NCI-H2196 (cell line): ENCODE results near the gene CDK13.
"Not testable (repeated sequence)": the region's sequence is repeated elsewhere in the genome, so short reads cannot be mapped to it uniquely, and the experiment has no call there.

Experiments
- DNase-seq: peaks from one replicate; lab custom pipeline; 2025; ENCODE audit not compliant: unreplicated experiment; lab: John Stamatoyannopoulos, UW

Gene CDK13

GRCh38 chr7:39949971-39950472 is at the start of gene CDK13:
Gene CDK13 (plus strand): TSS chr7:39950256. CDS start chr7:39950642, 386 bp downstream.
- DNase-seq, result peak; percentile 85

GRCh38 chr7:39904077-39904486 is 46.0 kb upstream of the CDK13 start:
- DNase-seq, result no peak

DNA sequence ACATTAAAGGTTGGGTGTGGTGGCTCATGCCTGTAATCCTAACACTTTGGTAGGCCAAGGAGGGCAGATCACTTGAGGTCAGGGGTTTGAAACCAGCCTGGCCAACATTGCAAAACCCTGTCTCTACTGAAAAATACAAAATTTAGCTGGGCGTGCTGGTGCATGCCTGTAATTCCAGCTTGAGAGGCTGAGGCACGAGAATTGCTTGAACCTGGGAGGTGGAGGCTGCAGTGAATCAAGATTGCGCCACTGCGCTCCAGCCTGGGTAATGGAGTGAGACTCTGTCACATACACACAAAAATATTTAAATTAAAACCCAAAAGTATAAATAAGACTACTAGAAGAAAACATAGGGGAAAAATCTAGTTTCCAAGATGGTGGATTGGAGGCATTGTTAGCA is 41.9 kb upstream of the CDK13 start:
- no peak for DNase-seq

- DNase-seq, result no peak
These were observed 41.1 kb upstream of the CDK13 start for GRCh38 chr7:39908973-39909372.

DNA sequence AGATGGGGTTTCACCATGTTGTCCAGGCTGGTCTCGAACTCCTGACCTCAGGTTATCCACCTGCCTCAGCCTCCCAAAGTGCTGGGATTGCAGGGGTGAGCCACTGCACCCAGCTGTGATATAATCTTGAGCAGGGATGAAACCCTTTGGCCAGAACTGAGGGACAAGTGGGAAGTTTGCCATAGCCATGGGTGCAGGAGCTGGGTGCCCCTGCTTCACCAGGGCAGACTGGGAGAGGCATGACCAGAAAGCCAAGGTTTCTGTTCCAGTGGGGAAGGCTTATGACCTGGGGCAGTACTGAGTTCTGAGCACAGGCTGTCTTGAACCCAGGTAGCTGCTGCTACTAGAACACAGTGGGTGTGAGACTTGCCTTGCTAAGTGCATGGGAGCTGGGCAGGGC is 40.5 kb upstream of the CDK13 start:
- DNase-seq, result no peak

DNA sequence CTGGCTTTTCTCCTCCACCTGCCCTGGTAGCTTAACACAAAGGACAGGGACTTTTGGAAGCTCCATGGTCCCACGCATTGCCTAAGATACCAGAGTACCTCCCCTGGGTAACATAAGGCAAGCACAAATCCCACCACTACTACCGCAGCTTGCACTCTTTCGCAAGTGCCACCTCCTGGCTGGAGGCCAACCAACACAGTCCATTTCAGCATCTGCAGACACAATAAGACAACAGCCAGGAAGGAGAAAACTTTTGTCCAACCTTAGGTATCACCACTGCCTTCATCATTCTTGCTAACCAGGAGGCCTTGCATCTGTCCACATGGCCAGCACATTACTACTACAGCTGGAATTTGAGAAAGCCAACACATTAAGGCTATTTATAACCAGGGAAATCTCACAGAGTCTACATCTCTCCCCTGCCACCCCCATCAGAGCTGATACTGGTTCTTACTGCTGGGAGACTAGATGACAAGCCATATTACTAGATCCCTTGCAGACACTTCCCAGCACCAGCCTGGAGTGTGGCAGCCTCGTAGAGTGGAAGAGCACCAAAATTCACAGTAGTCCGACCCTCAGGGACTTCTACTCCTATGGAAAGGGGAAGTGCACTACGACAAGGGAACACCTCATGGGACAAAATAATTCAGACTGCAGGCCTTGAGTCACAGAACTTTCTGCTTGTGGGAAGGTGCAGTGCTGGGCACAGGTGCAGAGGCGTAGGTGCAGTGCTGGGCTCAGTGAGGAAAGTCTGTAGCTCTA is 39.8 kb upstream of the CDK13 start:
- DNase-seq, result no peak

DNA sequence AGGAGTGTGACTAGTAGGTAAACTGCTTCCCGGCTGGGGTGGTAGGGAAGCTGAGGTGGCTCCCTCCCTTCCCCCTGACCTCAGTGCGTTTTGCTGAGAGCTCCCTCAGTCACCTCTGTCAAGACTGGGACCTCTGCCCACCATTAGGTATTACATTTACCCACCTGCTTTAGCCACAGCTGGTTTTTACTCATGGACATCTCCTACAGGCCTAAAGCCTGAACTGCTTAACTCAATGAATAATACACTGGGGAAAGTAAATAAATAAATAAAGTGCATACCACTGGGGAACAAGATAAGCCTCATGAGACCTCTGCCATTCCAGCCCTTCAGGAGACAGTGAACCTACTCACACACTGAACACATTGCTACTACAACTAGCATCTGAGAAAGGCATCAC is 38.9 kb upstream of the CDK13 start:
- no peak for DNase-seq

- DNase-seq, result not testable (repeated sequence)
These were observed 34.2 kb upstream of the CDK13 start for GRCh38 chr7:39915847-39916246.

GRCh38 chr7:39919646-39920045 is 30.4 kb upstream of the CDK13 start:
- DNase-seq, result no peak

- DNase-seq, result no peak
These were observed 28.4 kb upstream of the CDK13 start for GRCh38 chr7:39921506-39922175.

DNA sequence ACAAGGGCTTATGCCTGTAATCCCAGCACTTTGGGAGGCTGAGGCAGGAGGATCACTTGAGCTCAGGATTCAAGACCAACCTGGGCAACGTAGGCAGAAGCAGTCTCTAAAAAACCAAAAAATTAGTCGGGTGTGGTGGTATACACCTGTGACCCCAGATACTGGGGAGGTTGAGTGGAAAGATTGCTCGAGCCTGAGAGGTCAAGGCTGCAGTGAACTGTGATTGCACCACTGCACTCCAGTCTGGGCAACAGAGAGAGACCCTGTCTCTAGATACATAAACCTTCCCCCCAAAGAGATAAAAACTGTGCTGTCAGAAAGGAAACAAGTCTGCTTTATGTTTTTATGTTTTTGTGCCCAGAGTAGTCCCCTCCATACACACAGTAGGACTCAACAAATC is 27.5 kb upstream of the CDK13 start:
- DNase-seq, result no peak

GRCh38 chr7:39923091-39923490 is 27.0 kb upstream of the CDK13 start:
- no peak for DNase-seq

- no peak for DNase-seq
These were observed 25.9 kb upstream of the CDK13 start for GRCh38 chr7:39924122-39924521.

GRCh38 chr7:39926111-39926510 is 23.9 kb upstream of the CDK13 start:
- no peak for DNase-seq

DNA sequence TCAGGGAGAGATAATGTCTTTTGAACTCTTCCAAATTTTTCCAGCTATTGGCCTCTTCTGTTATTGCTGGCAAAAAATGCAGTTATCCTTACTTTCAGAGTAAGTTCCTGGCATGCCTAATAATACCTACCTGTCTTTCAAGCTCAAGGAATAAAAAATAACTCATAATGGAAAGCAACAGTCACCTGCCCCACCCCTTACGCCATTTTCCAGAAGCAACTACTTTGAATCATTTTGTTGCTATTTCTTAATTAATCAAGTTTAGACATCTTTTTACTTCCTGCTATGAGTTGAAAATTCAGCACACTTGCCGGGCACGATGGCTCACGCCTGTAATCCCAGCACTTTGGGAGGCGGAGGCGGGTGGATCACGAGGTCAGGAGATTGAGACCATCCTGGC is 23.0 kb upstream of the CDK13 start:
- no peak for DNase-seq

- DNase-seq, result no peak
These were observed 15.9 kb upstream of the CDK13 start for GRCh38 chr7:39934132-39934531.

- no peak for DNase-seq
These were observed 13.3 kb upstream of the CDK13 start for GRCh38 chr7:39936761-39937160.

- no peak for DNase-seq
These were observed 12.5 kb upstream of the CDK13 start for GRCh38 chr7:39937366-39938153.

DNA sequence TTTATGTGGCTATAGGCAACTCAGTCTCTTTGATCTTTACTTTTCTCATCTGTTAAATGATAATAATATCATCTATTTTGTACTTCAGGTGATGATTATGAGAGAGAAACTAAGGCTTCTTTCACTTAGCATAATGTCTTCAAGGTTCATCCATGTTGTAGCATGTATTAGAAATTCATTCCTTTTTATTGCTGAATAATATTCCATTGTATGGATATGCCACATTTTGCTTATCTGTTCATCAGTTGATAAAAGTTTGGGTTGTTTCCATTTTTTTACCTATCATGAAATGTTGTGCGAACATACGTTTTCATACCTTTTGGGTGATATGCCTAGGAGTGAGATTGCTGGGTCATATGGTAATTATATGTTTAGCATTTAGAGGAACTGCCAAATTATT is 7.2 kb upstream of the CDK13 start:
- DNase-seq, result no peak

DNA sequence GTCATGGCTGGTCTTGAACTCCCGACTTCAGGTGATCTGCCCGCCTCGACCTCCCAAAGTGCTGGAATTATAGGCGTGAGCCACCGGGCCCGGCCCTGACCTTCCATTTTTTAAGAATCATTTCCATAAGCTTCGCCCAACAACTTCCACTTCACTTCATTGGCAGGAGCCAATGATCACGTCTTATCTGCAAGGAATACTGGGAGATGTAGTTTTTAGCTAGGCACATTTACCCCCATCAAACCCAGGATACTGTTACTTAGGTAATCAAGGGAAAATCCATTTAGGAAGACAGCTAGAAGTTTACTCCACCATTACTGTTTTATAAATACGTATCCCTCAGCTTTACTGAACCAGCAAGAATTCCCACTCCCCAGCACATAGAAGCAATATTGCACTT is 3.4 kb upstream of the CDK13 start:
- DNase-seq, result no peak

GRCh38 chr7:39948375-39948955 is 1.6 kb upstream of the CDK13 start:
- no peak for DNase-seq
